Ishikawa (cell line): Measurements from ENCODE around the gene ASPSCR1.

ENCODE experiments used
- EGR1 ChIP-seq: IDR thresholded peaks from 2 replicates; pipeline ENCODE4 v1.6.1; 2012
- EP300 ChIP-seq: IDR thresholded peaks from 2 replicates; pipeline ENCODE4 v1.6.1; 2012; ENCODE audit warnings: borderline replicate concordance
- MAX ChIP-seq: IDR thresholded peaks from 2 replicates; pipeline ENCODE4 v1.6.1; 2012
- REST ChIP-seq: IDR thresholded peaks from 2 replicates; pipeline ENCODE4 v1.6.1; 2012; ENCODE audit warnings: low read depth, mild to moderate bottlenecking
- TCF12 ChIP-seq: IDR thresholded peaks from 2 replicates; pipeline ENCODE4 v1.6.1; 2012; ENCODE audit warnings: low read depth
- TEAD4 ChIP-seq: IDR thresholded peaks from 2 replicates; pipeline ENCODE4 v1.6.1; 2012
- USF1 ChIP-seq: IDR thresholded peaks from 2 replicates; pipeline ENCODE4 v1.6.1; 2012
- YY1 ChIP-seq: IDR thresholded peaks from 2 replicates; pipeline ENCODE4 v1.6.1; 2012; ENCODE audit warnings: low read depth

GRCh38 chr17:81955756-81956544, 21.5 kb upstream of the ASPSCR1 start:
- TF ChIP-seq MAX (no peak), TCF12 (no peak), REST (no peak), EP300 (no peak), EGR1 (no peak), YY1 (no peak), USF1 (no peak), TEAD4 (no peak)
